Upper lobe of left lung (tissue), 6 donors: Measurements from ENCODE around the gene IGHMBP2. TPM values are rescaled to one million over a fixed set of nuclear protein-coding genes. Genes with fewer than 3 reads are reported as not detected.

Source experiments
- ATAC-seq, 2 donors: fragments of 200-7000 bp; cut with Tn5 transposase; one replicate each; pipeline ENCODE4 v1.9.1; 2022; ENCODE audit warnings: mild to moderate bottlenecking in 2 of 2, moderate library complexity in 2 of 2; ENCODE audit not compliant: low FRiP score in 2 of 2
- DNase-seq, 2 donors: peaks; one replicate each; pipeline ENCODE4 v3.0.0-alpha.2; 2019 to 2020
- H3K27ac ChIP-seq, 4 donors: fragments of 200-600 bp; sonication (generic); one replicate each; pipeline ENCODE4 v1.5.1; 2016 to 2019
- H3K27me3 ChIP-seq, 4 donors: fragments of 200-600 bp; sonication (generic); one replicate each; pipeline ENCODE4 v1.5.1; 2017 to 2019
- H3K36me3 ChIP-seq, 4 donors: fragments of 200-600 bp; sonication (generic); one replicate each; pipeline ENCODE4 v1.5.1; 2016 to 2019
- H3K4me1 ChIP-seq, 4 donors: fragments of 200-600 bp; sonication (generic); one replicate each; pipeline ENCODE4 v1.5.1; 2018 to 2019
- H3K4me3 ChIP-seq, 4 donors: fragments of 200-600 bp; sonication (generic); one replicate each; pipeline ENCODE4 v1.5.1; 2017 to 2019; ENCODE audit warnings: mild to moderate bottlenecking in 2 of 4, moderate library complexity in 1 of 4
- H3K9me3 ChIP-seq, 4 donors: fragments of 200-600 bp; sonication (generic); one replicate each; pipeline ENCODE4 v1.5.1; 2018 to 2019
- EP300 ChIP-seq, 4 donors: sonication (generic); formaldehyde crosslinking; IDR thresholded peaks; one replicate each; pipeline ENCODE4 v1.5.1; 2017; ENCODE audit warnings: antibody characterized with exemption in 4 of 4, control low read depth in 2 of 4
- POLR2A ChIP-seq, 4 donors: fragments of 450-650 bp; IDR thresholded peaks; one replicate each; pipeline ENCODE4 v1.5.1; 2016 to 2017; ENCODE audit warnings: antibody characterized with exemption in 4 of 4, mild to moderate bottlenecking in 2 of 4
- POLR2AphosphoS5 ChIP-seq, 2 donors: sonication (generic); formaldehyde crosslinking; IDR thresholded peaks; one replicate each; pipeline ENCODE4 v1.5.1; 2017; ENCODE audit warnings: antibody characterized with exemption in 2 of 2
- WGBS, 2 donors: methylation state at CpG; one replicate each; pipeline ENCODE4 v1.1.5; 2017 to 2018; 5-methylcytosine and 5-hydroxymethylcytosine counted together
- total RNA-seq, 6 donors: library from RNA; depleted of rRNA in 4 of 6; stranded (reverse); fragments of >200 nt in 4 of 6; gene quantifications; one replicate each; pipeline versions ENCODE4 v1.1.0 to v1.2.1, GENCODE V29; 2016 to 2021
- TF ChIP-seq, protein P1 (sequence below), 6 experiments: fragments of 450-650 bp in 4 of 6; fragments of 200-600 bp in 2 of 6; sonication (generic) in 2 of 6; IDR thresholded peaks; one replicate each; pipeline ENCODE4 v1.5.1; 2016 to 2019; ENCODE audit warnings: antibody characterized with exemption in 6 of 6
- donor health status: DM: no; HTN: no; CAD: no; lungs with moderate emphysema.
- donor health status: DM: no; HTN: yes; CAD: no; lungs with severe emphysema.

The IGHMBP2 gene
- total RNA-seq, 6 donors from 2014 or later = 11.7 to 84.9 (median 18.9) TPM

DNA sequence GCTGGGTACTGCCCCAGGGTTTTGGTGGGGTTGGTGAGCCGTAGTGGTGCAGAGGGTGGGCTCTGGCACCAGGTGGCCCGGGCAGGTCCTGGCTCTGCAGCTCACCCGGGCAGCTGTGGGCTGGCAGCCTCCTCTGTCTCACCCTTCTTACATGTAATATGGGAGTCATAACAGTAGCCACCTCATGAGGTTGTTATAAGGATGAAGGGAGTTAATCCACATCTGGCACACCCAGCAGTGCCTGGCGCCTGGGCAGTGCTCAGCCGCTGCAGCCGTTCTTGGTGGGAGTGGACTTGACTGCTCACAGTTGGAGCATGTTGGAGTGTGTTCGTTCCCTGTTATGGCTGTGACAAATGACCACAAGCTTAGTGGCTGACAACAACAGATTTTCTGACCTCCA lies 28.7 kb downstream of the IGHMBP2 start:
- Histone ChIP-seq H3K27me3 (no peaks in the 10 kb centered on the region), H3K9me3 (no peaks in the 10 kb centered on the region), H3K4me3 (no peak overlapping the region), H3K27ac (no peak overlapping the region), H3K4me1 (peaks cover 0 to 11% (median 2%) of the 10 kb centered on the region in 4 donors), H3K36me3 (peaks cover 25 to 89% (median 71%) of the 10 kb centered on the region in 4 donors)
- WGBS, 2 donors = 82 to 92% methylated on average over 7 of the region's 7 CpGs
- TF ChIP-seq POLR2AphosphoS5 (IDR thresholded peaks at IDR 0.05) = no peak
- TF ChIP-seq, protein P1, sequence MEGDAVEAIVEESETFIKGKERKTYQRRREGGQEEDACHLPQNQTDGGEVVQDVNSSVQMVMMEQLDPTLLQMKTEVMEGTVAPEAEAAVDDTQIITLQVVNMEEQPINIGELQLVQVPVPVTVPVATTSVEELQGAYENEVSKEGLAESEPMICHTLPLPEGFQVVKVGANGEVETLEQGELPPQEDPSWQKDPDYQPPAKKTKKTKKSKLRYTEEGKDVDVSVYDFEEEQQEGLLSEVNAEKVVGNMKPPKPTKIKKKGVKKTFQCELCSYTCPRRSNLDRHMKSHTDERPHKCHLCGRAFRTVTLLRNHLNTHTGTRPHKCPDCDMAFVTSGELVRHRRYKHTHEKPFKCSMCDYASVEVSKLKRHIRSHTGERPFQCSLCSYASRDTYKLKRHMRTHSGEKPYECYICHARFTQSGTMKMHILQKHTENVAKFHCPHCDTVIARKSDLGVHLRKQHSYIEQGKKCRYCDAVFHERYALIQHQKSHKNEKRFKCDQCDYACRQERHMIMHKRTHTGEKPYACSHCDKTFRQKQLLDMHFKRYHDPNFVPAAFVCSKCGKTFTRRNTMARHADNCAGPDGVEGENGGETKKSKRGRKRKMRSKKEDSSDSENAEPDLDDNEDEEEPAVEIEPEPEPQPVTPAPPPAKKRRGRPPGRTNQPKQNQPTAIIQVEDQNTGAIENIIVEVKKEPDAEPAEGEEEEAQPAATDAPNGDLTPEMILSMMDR (IDR thresholded peaks at IDR 0.05) = no peak
- TF ChIP-seq EP300 (IDR thresholded peaks at IDR 0.05) = no peak
- TF ChIP-seq POLR2A (IDR thresholded peaks at IDR 0.05) = no peak
- DNase-seq (peak in 1 of 2 donors; percentile 55), ATAC-seq (no peak)

DNA sequence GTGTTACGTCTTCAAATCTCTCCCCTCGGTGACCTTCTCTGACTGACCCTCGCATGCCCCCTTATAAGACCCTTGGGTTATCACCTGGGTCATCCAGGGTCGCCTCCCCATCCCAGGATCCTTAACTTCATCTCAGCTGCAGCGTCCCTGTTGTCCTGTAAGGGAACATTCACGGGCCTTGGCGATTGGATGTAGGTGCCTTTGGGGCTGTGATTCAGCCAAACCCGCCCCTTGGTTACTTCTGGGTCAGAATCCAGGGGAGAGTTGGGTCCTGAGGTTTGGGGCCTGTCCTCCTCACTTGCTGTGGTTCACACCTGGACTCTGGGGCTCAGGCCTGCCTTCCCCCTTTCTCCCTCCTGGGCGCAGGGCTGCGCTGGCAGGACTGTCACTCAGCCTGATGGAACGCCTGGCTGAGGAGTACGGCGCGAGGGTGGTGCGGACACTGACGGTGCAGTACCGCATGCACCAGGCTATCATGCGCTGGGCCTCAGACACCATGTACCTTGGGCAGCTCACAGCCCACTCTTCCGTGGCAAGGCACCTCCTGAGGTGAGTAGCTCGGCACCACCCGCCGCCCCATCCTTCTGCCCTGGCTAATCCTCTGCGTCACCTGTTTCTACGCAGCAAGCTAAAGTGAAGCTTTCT lies 29.4 kb downstream of the IGHMBP2 start:
- H3K27me3 ChIP-seq = no peaks in the 10 kb centered on the region
- H3K27ac ChIP-seq = no peak overlapping the region
- peak in 1 of 2 donors; percentile 63 for DNase-seq
- 97% methylated on average over 16 to 24 of the region's 24 CpGs for WGBS, 2 donors
- peaks cover 0 to 6% (median 0%) of the 10 kb centered on the region in 4 donors for H3K4me1 ChIP-seq
- H3K4me3 ChIP-seq = no peak overlapping the region
- no peaks in the 10 kb centered on the region for H3K9me3 ChIP-seq
- no peak for ATAC-seq
- TF ChIP-seq EP300 (IDR thresholded peaks at IDR 0.05) (no peak), POLR2A (IDR thresholded peaks at IDR 0.05) (no peak), POLR2AphosphoS5 (IDR thresholded peaks at IDR 0.05) (no peak)
- TF ChIP-seq, protein P1 (IDR thresholded peaks at IDR 0.05) = no peak
- H3K36me3 ChIP-seq = peaks cover 25 to 89% (median 78%) of the 10 kb centered on the region in 4 donors

DNA sequence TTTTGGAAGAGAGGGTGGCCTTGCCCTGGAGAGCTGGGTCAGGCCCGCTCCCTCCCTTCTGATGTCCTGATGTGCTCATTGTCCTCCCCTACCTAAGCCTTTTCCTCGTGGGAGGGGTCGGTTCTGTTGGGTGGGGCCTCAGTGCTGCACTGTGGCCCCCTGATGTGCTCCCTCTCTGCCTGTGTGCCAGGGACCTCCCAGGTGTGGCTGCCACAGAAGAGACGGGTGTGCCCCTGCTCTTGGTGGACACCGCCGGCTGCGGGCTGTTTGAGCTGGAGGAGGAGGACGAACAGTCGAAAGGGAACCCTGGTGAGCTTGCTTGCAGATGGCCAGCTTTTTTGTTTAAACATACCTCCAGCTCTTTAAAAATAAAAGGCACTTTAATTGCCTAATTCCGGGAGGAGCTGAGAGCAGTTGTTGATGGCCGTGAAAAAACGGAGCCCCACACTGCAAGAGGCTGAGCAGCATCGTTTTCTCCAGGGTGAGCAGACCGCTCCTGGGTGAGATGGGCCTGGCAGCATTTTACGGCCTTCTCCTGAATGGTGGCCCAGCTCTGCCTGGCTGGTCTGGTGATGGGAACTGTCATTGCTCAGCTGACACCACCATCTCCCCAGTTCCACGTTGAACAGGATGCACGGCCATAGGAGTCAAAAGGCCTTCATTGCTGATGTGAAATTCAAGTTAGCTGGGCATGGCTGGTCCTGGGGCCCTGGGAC lies 30.1 kb downstream of the IGHMBP2 start:
- 92 to 94% methylated on average over 16 to 17 of the region's 17 CpGs for WGBS, 2 donors
- Histone ChIP-seq H3K4me3 (no peak overlapping the region), H3K4me1 (no peaks in the 10 kb centered on the region), H3K27me3 (no peaks in the 10 kb centered on the region), H3K9me3 (no peaks in the 10 kb centered on the region), H3K36me3 (peaks cover 23 to 89% (median 81%) of the 10 kb centered on the region in 4 donors), H3K27ac (no peak overlapping the region)
- ATAC-seq (no peak), DNase-seq (no peak)
- TF ChIP-seq, protein P1 (IDR thresholded peaks at IDR 0.05) = no peak
- TF ChIP-seq POLR2A (IDR thresholded peaks at IDR 0.05) (no peak), POLR2AphosphoS5 (IDR thresholded peaks at IDR 0.05) (no peak), EP300 (IDR thresholded peaks at IDR 0.05) (no peak)

DNA sequence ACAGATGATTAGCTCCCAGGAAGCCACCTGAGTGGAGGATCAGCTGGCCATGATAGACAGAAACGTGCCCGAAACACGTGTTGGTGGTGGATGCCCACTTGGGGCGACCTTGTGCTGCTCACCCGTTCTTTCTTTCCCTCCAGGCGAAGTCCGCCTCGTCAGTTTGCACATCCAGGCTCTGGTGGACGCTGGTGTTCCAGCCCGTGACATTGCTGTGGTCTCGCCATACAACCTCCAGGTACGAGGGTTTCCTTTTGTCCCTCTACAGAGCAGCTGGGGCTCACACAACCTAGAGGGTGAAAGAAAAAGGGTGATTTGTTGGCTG lies 30.6 kb downstream of the IGHMBP2 start:
- ATAC-seq (no peak), DNase-seq (no peak)
- 94 to 100% methylated on average over 7 to 12 of the region's 12 CpGs for WGBS, 2 donors
- Histone ChIP-seq H3K9me3 (no peaks in the 10 kb centered on the region), H3K27me3 (no peaks in the 10 kb centered on the region), H3K27ac (no peak overlapping the region), H3K36me3 (peaks cover 17 to 89% (median 81%) of the 10 kb centered on the region in 4 donors), H3K4me3 (no peak overlapping the region), H3K4me1 (no peaks in the 10 kb centered on the region)
- TF ChIP-seq POLR2AphosphoS5 (IDR thresholded peaks at IDR 0.05) = no peak
- no peak for TF ChIP-seq EP300 (IDR thresholded peaks at IDR 0.05)
- TF ChIP-seq, protein P1 (IDR thresholded peaks at IDR 0.05) = no peak
- no peak for TF ChIP-seq POLR2A (IDR thresholded peaks at IDR 0.05)
